HG02884 (cell line): ENCODE measurements around the gene ZNF277.
"Not testable (repeated sequence)": the region's sequence is repeated elsewhere in the genome, so short reads cannot be mapped to it uniquely, and the experiment has no call there.

Experiments
- ATAC-seq: cut with Tn5 transposase; IDR thresholded peaks from one replicate; pipeline ENCODE4 v1.9.1; 2021; ENCODE audit warnings: mild to moderate bottlenecking, moderate library complexity; ENCODE audit not compliant: unreplicated experiment

The ZNF277 gene

DNA sequence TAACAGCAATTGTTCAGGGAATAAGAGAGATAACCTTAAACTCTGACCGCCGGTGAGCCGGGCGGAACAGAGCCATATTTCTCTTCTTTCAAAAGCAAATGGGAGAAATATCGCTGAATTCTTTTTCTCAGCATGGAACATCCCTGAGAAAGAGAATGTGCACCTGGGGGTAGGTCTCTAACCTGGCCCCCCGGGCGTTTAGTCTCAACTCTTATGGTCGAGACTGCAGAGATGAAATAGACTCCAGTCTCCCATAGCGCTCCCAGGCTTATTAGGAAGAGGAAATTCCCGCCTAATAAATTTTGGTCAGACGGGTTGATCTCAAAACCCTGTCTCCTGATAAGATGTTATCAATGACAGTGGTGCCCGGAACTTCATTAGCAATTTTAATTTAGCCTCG lies 43.5 kb downstream of the ZNF277 start:
- ATAC-seq: not testable (repeated sequence)

DNA sequence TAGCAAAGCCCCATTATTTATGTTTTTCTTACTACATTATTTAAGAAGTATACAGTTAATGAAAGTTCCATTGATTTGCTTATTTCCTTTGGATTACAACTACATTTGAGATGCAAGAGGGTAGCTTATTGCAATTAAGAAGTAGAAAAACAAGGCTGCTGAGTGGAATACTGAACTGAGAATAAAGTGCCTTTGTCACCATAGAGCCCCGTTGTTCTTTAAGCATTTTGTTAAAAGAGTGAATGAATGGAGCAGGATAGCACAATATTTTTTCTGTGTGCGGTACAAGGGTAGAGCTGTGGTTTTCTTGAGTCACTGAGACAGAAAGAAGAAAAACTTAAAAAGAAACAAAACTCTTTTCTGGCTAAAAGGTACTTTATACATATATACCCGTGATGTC lies 45.6 kb downstream of the ZNF277 start:
- ATAC-seq: no peak

DNA sequence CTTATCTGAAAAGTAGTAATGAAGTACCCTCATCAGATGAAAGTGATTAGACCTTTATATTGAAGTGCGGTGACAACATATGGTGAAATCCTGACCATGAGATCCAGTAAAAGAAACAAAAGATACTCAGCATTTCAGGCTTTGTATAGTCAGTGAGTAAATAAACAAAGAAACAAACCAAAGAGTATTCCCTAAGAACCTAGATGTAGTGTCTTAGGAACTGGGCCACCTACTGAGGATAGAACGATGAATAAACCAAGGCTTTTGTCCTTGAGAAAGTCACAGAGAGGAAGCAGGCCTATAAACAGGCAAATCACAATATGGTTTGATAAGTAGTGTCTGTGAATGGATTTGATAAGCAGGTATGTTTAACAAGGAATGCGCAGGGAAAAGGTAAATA lies 46.2 kb downstream of the ZNF277 start:
- ATAC-seq: no peak

DNA sequence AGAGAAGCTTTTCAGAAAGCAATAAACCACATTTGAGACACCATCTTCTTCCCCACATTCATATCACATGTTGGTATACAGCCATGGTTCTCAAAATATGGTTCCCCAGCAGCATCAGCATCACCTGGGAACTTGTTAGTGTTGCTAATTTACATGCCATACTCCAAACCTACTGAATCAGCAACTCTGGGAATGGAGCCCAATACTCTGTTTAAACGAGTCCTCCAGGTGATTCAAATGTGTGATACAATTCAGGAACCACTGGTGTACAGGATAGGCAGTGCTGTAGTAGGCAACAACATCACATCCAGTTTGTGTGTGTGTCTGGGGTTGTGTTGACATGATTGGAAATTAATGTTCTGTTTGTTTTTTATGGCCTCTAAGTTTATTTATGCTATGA lies 47.7 kb downstream of the ZNF277 start:
- ATAC-seq: no peak

DNA sequence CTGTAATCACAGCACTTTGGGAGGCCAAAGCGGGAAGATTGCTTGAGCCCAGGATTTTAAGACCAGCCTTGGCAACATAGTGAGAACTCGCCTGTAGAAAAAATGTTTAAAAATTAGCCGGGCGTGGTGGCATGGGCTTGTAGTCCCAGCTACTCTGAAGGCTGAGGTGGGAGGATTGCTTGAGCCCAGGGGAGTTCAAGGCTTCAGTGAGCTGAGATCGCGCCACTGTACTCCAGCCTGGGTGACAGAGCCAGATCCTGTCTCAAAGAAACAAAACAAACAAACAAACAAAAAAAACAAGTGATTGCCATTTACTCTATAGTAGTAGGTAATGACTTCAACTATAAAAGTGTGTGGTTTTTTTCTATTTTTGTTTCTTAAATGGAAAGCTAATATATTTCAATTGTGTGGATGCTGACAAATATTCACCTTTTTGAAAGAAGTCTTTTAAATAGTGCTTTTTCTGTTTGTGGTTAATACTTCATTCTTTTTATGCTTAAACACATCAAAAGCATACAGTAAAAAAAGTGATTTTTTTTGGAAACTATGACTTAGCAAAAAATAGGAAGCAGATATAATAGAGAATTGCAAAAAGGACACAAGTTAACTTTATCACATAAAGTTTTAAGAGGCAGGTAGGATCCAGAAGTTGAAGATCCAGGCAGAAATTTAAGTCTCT lies 48.4 kb downstream of the ZNF277 start:
- no peak for ATAC-seq

DNA sequence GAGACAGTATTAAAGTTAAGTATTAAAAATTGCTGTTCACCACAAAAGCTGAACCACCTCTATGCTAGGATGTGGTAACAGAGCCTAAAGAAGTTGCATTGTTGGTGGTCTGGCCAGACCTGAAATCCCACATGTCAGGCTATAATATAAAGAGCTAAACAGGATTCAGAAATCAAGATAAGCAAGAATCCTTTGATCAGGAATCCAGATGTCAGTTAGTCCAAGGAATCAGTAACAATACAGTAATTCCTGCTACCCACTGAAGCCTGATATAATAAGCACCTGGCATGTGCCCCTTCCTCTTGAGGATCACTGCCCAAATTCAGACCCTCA lies 48.9 kb downstream of the ZNF277 start:
- ATAC-seq: no peak

DNA sequence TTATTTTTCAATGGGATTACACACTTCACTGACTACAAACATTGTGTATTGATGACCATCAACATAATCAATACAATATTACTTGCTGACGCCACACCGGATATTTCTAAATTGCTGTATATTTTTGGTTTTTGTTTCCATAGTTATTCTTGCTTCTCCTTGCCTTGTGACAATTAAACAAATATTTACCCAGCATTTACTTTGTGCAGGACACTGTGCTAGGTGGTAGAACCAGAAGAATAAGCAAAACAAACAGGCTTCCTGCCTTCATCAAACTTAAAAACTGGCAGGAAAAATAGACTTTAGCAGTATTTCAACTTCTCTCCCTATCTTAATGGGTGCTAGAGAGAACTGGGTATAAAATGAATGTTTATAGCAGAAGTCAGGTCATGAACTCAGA lies 50.6 kb downstream of the ZNF277 start:
- no peak for ATAC-seq

DNA sequence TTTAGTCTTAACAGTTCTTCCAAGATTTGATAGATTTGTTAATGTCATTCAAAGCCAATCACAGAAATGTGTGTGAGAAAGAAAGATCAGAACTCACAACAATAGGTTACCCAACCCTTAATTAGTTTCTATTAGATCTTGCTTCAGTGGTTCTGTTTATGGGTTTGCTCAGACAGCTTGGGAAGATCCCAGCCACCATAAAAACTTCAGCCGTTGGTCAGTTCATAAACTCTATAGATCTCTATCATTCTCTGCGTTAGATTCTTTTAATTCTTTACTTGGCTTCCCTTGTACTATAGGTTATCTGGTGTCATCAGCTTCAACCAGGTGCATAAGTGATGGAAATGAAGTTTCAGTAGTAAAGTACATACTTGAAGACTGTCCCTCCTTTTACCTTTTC lies 54.4 kb downstream of the ZNF277 start:
- ATAC-seq: no peak

DNA sequence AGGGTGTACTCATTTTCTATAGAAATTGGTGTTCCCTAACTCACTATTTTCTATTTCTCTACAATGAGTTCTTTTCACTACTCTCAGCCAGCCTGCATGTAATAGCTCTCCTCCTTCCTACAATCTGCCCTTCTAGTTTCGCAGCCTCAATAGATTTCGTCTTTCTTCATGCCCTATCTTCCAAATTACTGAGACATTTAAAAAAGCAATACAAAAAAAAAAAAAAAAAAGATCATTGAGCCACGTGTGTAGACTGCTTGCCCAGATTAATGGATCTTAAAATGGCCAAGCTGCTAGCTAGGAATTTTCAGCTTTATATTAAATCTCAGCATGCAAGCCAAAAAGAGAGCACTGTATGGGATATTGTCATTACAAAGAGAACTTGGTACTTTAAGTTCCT lies 55.5 kb downstream of the ZNF277 start:
- ATAC-seq: no peak

DNA sequence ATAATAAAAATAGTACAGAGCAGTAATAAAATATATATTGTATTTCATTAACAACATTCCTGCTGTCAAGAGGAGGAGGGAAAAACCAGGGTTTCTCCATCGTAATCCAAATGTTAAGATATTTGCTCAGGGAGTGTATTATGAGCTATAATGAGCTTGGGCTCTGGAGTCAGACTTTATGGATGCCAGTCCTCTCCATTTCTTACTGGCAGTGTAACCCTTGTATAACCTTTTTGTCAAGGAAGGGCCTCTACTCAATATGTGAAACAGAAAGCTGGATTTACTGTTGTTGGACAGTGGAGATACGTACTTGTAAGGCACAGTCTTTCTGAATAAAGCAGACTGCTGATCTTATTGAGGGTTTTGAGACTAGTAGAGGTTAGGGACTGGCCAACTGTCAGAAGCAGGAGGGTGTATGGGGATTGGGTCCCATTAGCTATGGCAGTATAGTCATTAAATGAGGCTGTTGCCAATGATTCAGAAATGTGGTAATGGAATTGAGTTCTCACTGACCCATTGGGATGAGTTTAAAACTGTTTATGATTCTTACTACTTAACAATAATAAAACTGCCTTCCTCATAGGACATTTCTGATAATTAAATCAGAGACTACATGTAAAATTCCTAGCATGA lies 56.5 kb downstream of the ZNF277 start:
- ATAC-seq: no peak

DNA sequence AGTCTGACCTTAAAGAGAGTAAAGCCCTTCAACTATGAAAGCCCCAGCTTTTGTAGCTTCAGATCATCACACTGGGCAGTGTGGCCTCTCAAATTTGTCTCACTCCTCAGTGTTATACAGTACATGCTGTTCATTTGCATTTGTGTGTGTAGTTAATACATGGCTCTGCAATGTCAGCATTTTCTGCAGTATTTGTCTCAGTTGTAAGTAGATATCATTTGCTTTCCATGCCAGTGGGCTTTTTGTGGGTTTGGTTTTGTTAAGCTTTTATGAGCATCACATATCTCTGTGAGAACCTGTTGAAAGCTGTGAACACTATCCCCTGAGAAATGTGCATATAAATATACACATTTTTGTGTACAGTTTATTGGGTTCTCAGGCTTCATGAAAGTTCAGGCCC lies 57.0 kb downstream of the ZNF277 start:
- ATAC-seq: no peak

DNA sequence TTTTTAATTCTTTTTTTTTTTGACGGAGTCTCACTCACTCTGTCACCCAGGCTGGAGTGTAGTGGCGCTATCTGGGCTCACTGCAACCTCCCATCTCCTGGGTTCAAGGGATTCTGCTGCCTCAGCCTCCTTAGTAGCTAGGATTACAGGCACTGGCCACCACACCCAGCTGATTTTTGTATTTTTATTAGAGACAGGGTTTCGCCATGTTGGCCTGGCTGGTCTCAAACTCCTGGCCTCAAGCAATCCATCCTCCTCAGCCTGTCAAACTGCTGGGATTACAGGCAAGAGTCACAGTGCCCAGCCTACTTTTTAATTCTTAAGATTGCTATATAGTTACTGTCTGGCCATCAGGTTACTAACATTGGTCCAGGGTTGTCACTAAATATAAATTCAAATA lies 59.6 kb downstream of the ZNF277 start:
- no peak for ATAC-seq

DNA sequence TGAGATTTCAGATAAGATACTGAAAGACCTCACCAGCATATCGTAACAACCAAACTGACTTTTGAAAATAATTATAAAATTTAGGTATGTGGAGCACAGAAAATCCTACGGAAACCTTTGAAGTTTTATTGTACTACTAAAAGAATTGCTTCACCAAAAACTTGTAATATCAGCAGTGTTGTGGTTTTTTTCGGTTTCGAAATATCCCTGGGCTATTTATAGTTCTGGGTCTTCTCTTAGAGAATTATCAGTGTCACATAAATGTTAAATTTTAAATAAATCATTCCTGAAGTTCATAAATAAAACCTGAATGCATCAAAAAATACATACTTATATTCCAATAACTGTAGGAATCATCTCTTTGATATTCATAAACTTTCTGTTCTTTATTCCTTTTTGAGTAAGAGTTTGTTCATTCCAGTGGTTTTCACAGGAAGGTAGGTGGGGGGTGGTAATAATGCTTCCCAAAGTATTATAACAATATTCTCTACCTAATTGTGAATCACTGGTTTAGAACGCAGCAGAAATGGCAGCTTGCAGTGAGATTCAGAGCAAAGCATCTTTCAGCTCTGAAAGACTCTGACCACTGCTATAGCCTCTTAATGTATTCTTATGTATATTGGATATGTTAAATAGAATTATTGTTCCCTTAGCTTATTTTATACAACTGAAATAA lies 60.2 kb downstream of the ZNF277 start:
- ATAC-seq: no peak

DNA sequence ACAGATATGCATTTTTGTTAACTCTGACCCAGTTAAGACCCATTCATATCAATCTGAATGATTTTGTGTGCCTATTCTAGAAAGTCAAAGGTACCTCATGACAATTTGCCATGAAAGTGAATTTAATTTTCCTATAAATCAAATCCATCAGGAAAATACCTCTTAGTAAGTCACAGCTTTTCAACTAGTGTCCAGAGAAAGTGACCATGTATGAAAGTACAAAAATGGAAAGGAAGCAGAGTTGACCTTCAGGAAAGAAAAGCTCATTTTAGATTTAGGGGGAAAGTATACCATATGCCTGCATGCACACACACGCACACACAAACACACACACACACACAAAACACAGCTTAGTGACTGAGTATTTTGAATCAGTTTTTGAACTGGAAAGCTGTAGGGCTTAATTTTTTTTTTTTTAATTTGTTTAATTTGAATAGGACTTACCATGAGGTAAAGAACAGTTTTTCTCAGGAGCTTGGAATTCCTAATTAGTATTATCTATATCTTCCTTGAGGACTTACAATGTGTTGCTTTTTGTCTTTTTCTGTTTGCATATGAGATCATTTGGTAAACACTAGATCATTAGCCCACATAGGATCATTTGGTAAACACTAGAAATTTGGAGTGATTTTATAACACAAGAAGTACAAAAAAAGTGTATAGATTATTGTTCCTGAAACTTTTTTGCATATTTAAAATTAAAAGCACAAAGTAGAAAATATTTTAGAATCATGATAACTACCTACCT lies 61.6 kb downstream of the ZNF277 start:
- ATAC-seq: no peak

DNA sequence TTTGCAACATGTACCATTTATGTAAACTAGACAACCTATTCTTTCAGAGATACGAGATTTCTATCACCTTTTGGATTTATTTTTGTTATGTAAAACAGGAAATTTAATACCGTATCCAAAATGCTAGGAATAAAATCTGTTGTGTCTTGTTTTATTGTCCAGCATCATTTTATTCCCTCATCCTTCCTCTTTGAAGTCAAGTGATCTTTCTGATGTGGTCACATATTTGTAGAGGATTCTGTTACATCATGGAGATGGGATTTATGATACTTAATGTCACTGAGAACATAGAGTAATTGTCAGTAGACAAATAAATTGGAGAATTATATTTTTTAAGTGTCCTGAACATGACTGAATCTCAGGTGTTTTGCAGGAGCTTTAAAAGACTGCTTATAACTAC lies 64.7 kb downstream of the ZNF277 start:
- ATAC-seq: no peak

DNA sequence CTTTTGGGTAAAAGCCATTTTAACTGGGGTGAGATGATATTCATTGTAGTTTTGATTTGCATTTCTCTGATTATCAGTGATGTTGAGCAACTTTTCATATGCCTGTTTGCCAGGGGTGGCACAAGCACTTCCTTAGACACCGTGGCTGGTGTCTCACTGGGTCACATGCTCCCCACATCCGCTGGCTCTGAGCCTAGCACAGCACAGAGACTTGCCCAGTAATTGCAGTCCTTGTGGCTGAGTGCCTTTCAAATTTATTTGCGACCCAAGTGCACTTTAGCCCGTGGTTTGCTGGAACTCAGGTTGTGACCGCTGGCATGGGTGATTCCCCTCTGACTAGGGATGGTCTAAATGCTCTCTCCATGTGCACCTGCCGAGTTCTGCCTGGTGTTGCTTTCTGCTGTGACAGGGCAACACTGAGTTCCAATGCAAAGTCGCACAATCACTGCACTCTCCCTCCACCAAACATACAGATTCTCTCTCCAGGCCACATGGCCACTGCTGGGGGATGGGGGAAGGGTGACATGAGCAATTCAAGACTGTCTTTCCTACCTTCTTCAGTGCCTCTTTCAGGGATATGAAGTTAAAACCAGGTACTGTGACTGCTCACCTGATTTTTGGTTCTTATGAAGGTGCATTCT lies 66.5 kb downstream of the ZNF277 start:
- ATAC-seq: no peak

DNA sequence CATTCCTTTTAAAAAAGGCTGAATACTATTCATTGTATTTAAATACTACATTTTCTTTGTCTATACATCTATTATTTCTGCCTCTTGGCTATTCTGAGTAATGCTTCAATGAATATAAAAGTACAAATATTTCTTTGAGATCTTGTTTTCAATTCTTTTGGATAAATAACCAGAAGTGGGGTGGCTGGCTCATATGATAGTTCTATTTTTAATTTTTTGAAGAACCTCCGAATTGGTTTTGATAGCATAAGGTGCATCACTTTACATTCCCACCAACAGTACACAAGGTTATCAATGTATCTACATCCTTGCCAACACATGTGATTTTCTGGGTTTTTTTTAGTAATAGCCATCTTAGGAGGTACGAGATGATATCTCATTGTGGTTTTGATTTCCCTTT lies 72.5 kb downstream of the ZNF277 start:
- no peak for ATAC-seq

DNA sequence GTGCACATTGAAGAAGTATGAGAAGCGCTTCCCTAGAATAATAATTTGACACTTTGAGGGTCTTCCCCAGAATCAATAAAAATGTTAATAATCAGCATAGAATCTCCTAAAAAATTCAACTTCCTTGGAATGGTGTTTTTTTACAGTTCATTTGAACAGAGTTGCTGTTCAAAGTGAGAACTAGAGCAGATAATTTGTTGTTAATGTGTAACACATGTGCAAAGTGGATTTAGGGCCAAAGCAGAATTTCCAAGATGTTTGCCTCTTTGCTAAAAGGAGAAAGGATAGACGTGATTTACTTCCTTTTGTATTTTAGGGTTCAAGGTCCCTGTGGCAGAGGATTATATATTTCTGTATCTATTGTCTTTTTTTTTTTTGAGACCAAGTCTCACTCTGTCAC lies 73.8 kb downstream of the ZNF277 start:
- no peak for ATAC-seq

DNA sequence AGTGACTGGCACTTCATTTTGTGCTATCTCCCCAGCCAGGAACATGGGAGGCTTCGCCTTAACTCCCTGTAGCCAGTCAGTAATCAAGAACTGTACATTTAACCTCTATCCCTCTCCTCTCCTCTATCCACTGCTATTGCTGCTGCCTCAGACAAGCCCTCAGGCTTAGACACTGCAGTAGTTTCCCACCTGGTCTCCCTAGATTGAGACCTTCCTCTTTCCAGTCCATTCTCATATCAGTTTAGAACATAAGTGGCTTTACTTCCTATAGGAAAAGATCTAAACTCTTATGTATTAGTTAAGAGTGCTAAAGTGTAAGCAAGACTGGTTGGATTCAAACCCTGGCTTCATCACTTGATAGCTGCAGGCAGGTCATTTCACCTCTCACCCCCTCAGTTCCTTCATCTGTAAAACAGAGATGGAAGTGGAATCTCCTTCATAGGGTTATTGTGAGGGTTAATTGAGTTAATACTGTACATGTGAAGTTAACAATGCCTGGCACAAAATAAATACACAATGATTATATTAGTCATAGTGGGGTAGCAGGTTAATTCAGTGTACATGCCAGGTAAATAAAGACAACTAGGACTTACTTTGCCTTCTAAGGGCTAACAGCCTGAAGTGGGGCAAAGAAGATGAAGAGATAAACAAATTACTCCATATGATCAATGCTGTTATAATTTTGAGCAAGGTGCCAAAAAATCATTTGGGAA lies 76.1 kb downstream of the ZNF277 start:
- ATAC-seq: no peak

DNA sequence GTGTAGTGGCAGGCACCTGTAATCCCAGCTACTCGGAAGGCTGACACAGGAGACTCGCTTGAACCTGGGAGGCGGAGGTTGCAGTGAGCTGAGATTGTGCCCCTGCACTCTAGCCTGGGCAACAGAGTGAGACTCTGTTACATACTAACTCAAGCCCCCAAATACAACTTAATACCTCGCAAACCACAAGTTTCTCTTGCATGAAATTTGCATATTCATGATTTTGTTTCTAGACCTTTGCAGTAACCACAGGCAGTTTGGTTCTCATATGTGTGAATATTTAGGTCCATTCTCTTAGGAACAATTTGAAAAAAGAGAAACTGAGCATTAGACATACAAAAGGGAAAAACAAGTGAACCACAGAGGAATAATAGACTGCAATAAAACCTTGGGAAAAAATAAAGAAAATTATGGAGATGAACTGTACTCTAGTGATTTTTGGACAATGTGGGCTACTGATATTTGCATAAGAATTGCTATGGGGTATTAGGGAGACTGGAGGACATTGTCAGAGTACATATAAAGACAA lies 77.0 kb downstream of the ZNF277 start:
- no peak for ATAC-seq
